HCT116 (cell line): ENCODE measurements around the gene PNMA8C. TPM values are rescaled to one million over a fixed set of nuclear protein-coding genes. Genes with fewer than 3 reads are reported as not detected.

Source experiments
- ATF3 ChIP-seq: IDR thresholded peaks from 2 replicates; pipeline ENCODE4 v1.6.1; 2012
- EGR1 ChIP-seq: IDR thresholded peaks from 2 replicates; pipeline ENCODE4 v1.6.1; 2012; ENCODE audit warnings: low read depth
- ELF1 ChIP-seq: IDR thresholded peaks from 2 replicates; pipeline ENCODE4 v1.6.1; 2012; ENCODE audit warnings: low read depth, borderline replicate concordance
- FOSL1 ChIP-seq: IDR thresholded peaks from 2 replicates; pipeline ENCODE4 v1.6.1; 2012; ENCODE audit warnings: low read depth
- JUND ChIP-seq: IDR thresholded peaks from 2 replicates; pipeline ENCODE4 v1.6.1; 2012
- MAX ChIP-seq: IDR thresholded peaks from 2 replicates; pipeline ENCODE4 v1.6.1; 2012
- REST ChIP-seq: IDR thresholded peaks from 2 replicates; pipeline ENCODE4 v1.6.1; 2012; ENCODE audit warnings: low read depth
- SIN3A ChIP-seq: IDR thresholded peaks from 2 replicates; pipeline ENCODE4 v1.6.1; 2012; ENCODE audit warnings: low read depth
- SP1 ChIP-seq: IDR thresholded peaks from 2 replicates; pipeline ENCODE4 v1.6.1; 2012; ENCODE audit warnings: low read depth
- SRF ChIP-seq: IDR thresholded peaks from 2 replicates; pipeline ENCODE4 v1.6.1; 2012; ENCODE audit warnings: low read depth
- TCF7L2 ChIP-seq: IDR thresholded peaks from 2 replicates; pipeline ENCODE4 v1.7.0; 2011; ENCODE audit warnings: borderline replicate concordance, inconsistent platforms; ENCODE audit not compliant: insufficient read depth, insufficient read length; ENCODE audit errors: extremely low read depth
- YY1 ChIP-seq: IDR thresholded peaks from 2 replicates; pipeline ENCODE4 v1.6.1; 2011; ENCODE audit warnings: low read length, low read depth, moderate library complexity, mild to moderate bottlenecking; ENCODE audit not compliant: insufficient replicate concordance; ENCODE audit errors: extremely low read depth
- ZNF274 ChIP-seq: fragments of 200-500 bp; sonication (Bioruptor generic); IDR thresholded peaks from 2 replicates; pipeline ENCODE4 v1.6.1; 2014; ENCODE audit warnings: mild to moderate bottlenecking, low read depth, low read length, inconsistent platforms
- total RNA-seq: library from RNA; stranded (reverse); gene quantifications from one replicate; pipeline ENCODE4 v1.2.1, GENCODE V29; 2021; ENCODE audit not compliant: unreplicated experiment

Gene PNMA8C
- total RNA-seq, 1 experiment from 2014 or later: not detected

- TF ChIP-seq REST (no peak), YY1 (no peak), JUND (no peak), EGR1 (no peak), SIN3A (no peak), FOSL1 (no peak), ZNF274 (no peak), SRF (no peak), TCF7L2 (no peak), MAX (no peak), SP1 (no peak), ATF3 (no peak), ELF1 (no peak)
Observed at GRCh38 chr19:46426035-46426505, 2.7 kb downstream of the PNMA8C start (continued).
